ENCODE measurements around the gene PNKD. TPM values are rescaled to one million over a fixed set of nuclear protein-coding genes. Genes with fewer than 3 reads are reported as not detected.

PNKD gene
- total and polyA plus RNA-seq, 2 experiments from 2014 or later: 28.2 to 83.3 TPM

DNA sequence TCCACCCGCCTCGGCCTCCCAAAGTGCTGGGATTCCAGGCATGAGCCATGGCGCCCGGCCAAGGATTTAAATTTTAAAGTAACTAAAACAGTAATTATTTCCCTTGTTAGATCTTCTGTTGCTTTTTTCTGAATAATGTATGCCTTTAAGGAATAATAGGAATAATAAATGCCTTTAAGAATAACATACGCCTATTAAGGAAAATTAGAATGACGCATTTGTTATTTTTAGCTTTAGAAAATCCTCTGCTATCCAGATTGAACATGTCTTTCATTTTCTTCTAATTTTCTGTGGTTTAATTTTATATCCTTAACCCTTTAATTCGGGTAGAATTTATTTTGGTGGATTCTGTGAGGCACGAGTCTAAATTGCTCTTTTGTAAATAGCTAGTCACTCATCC, 45.1 kb downstream of the PNKD start:
- no peak overlapping the region for H3K27ac Mint-ChIP-seq
- ATAC-seq: no peak

GRCh38 chr2:218317303-218317630, 46.9 kb downstream of the PNKD start:
- no peak overlapping the region for H2AFZ ChIP-seq
- Mint-ChIP-seq H3K36me3 (ENCODE audit: low read depth) (no peaks in the 10 kb centered on the region), H3K27me3 (ENCODE audit: insufficient read depth, low read depth, poor library complexity) (no peaks in the 10 kb centered on the region), H3K27ac (no peak overlapping the region), H3K4me3 (no peak overlapping the region), H3K9me3 (no peaks in the 10 kb centered on the region), H3K4me1 (peaks cover 14% of the 10 kb centered on the region)
- no peaks in the 10 kb centered on the region for H3K27me3 ChIP-seq (ENCODE audit: insufficient read depth)
- H3K4me1 ChIP-seq (ENCODE audit: insufficient read depth): peaks cover 7% of the 10 kb centered on the region
- ATAC-seq (no peak), DNase-seq (ENCODE audit: low spot score) (no peak)
- no peak overlapping the region for H3K4me3 ChIP-seq
- H3K4me2 ChIP-seq: no peak overlapping the region
- no peaks in the 10 kb centered on the region for H3K9me2 ChIP-seq (ENCODE audit: insufficient read depth)
- no peaks in the 10 kb centered on the region for H3K79me2 ChIP-seq (replicated peaks; ENCODE audit: insufficient read depth)
- H3K27ac ChIP-seq (ENCODE audit: low read depth): no peak overlapping the region
- no peaks in the 10 kb centered on the region for H3K36me3 ChIP-seq (ENCODE audit: insufficient read depth)
- no peaks in the 10 kb centered on the region; the same call in 1 of the 2 replicates for H4K20me1 ChIP-seq (replicated peaks; ENCODE audit: insufficient read depth)
- 0 out of 2 replicates have a peak, but pooled peaks cover 3% of the 10 kb centered on the region for H3F3A ChIP-seq (replicated peaks; ENCODE audit: low read depth)
- no peak for TF ChIP-seq ZNF331 (CRISPR knock-in tag; IDR thresholded peaks at IDR 0.05; ENCODE audit: low read depth)
- no peak for TF ChIP-seq ETS1 (IDR thresholded peaks at IDR 0.05)
- no peak for TF ChIP-seq CTCF (conservative IDR thresholded peaks at IDR 0.05; ENCODE audit: low read depth in 2 of 2)
- TF ChIP-seq EZH2 (IDR thresholded peaks at IDR 0.05; ENCODE audit: low read depth, unreplicated experiment): no peak
- no peak for TF ChIP-seq POLR2AphosphoS5 (IDR thresholded peaks at IDR 0.05; ENCODE audit: low read depth)
- no peak for TF ChIP-seq ZNF114 (CRISPR knock-in tag; IDR thresholded peaks at IDR 0.05)
- TF ChIP-seq CREB1 (CRISPR knock-in tag; IDR thresholded peaks at IDR 0.05; ENCODE audit: low read depth): no peak
- no peak for TF ChIP-seq EZH2phosphoT487 (IDR thresholded peaks at IDR 0.05; ENCODE audit: unreplicated experiment)
- no peak for TF ChIP-seq ZNF462 (CRISPR knock-in tag; IDR thresholded peaks at IDR 0.05)
- no peak for TF ChIP-seq JUNB (IDR thresholded peaks at IDR 0.05; ENCODE audit: unreplicated experiment)
- TF ChIP-seq NANOG (IDR thresholded peaks at IDR 0.05; ENCODE audit: borderline replicate concordance): no peak

More for the DNA sequence above, 45.1 kb downstream of the PNKD start:
- Mint-ChIP-seq H3K4me1 (peaks cover 5% of the 10 kb centered on the region), H3K9me3 (no peaks in the 10 kb centered on the region), H3K4me3 (no peak overlapping the region), H3K36me3 (ENCODE audit: low read depth) (no peaks in the 10 kb centered on the region), H3K27me3 (ENCODE audit: insufficient read depth, low read depth, poor library complexity) (no peaks in the 10 kb centered on the region)
- H3K4me3 ChIP-seq: no peak overlapping the region
- no peaks in the 10 kb centered on the region for H3K27me3 ChIP-seq (ENCODE audit: insufficient read depth)
- 0 out of 2 replicates have a peak, but pooled peaks cover 3% of the 10 kb centered on the region for H3K4me1 ChIP-seq (ENCODE audit: insufficient read depth)
- no peaks in the 10 kb centered on the region for H3K36me3 ChIP-seq (ENCODE audit: insufficient read depth)
- no peak overlapping the region for H2AFZ ChIP-seq
- DNase-seq (ENCODE audit: low spot score): no peak
- no peak overlapping the region for H3K27ac ChIP-seq (ENCODE audit: low read depth)
- TF ChIP-seq ZNF114 (CRISPR knock-in tag; IDR thresholded peaks at IDR 0.05) (no peak), EZH2phosphoT487 (IDR thresholded peaks at IDR 0.05; ENCODE audit: unreplicated experiment) (no peak)
- H3K4me2 ChIP-seq: no peak overlapping the region
- H4K20me1 ChIP-seq (replicated peaks; ENCODE audit: insufficient read depth): no peaks in the 10 kb centered on the region; the same call in 1 of the 2 replicates
- H3K79me2 ChIP-seq (replicated peaks; ENCODE audit: insufficient read depth): no peaks in the 10 kb centered on the region
- no peaks in the 10 kb centered on the region for H3K9me2 ChIP-seq (ENCODE audit: insufficient read depth)
- no peaks in the 10 kb centered on the region for H3F3A ChIP-seq (replicated peaks; ENCODE audit: low read depth)
